H1 (cell line): ENCODE measurements around the gene KCNMB2. TPM values are rescaled to one million over a fixed set of nuclear protein-coding genes. Genes with fewer than 3 reads are reported as not detected.

Experiments used
- CTCF ChIA-PET: fragments of 300-600 bp; sonication (Branson Sonifier 250); formaldehyde crosslinking; loops from one replicate; lab custom pipeline; 2021; ENCODE audit not compliant: partially characterized antibody; lab: Charles Lee
- POLR2A ChIA-PET: fragments of 300-600 bp; sonication (Branson Sonifier 250); formaldehyde crosslinking; loops from one replicate; lab custom pipeline; 2021; ENCODE audit warnings: inconsistent platforms; ENCODE audit not compliant: partially characterized antibody; lab: Charles Lee
- DNase-seq, 2 experiments: peaks; one replicate each; pipeline versions ENCODE4 v3.0.0 to v3.0.0-alpha.2; 2010 to 2022; ENCODE audit warnings: low spot score in 2 of 2, low read depth in 1 of 2, mixed read lengths in 1 of 2
- FAIRE-seq: peaks from 2 replicates; lab custom pipeline; 2011; peaks lifted over from hg19 to GRCh38; lab: Jason Lieb, UNC
- H2AFZ ChIP-seq: 2 replicates; pipeline ENCODE4 v1.8.1; 2012; ENCODE audit warnings: low read length, inconsistent platforms
- H2AK5ac ChIP-seq: 2 replicates; pipeline ENCODE4 v1.6.1; 2013; ENCODE audit warnings: low read depth, low read length
- H2BK120ac ChIP-seq: replicated peaks from 2 replicates; pipeline ENCODE3; 2013; ENCODE audit warnings: low read depth, low read length, inconsistent platforms
- H2BK12ac ChIP-seq: 2 replicates; pipeline ENCODE4 v1.6.1; 2013; ENCODE audit warnings: low read depth, low read length
- H2BK15ac ChIP-seq: 2 replicates; pipeline ENCODE4 v1.6.1; 2013; ENCODE audit warnings: low read length
- H2BK20ac ChIP-seq: 2 replicates; pipeline ENCODE4 v1.6.1; 2013; ENCODE audit warnings: low read length
- H2BK5ac ChIP-seq: 2 replicates; pipeline ENCODE4 v1.6.1; 2013; ENCODE audit warnings: low read depth, low read length
- H3K14ac ChIP-seq: 2 replicates; pipeline ENCODE4 v1.6.1; 2013; ENCODE audit warnings: inconsistent platforms; ENCODE audit not compliant: insufficient read length
- H3K18ac ChIP-seq: 2 replicates; pipeline ENCODE4 v1.6.1; 2013; ENCODE audit warnings: low read length; ENCODE audit errors: extremely low read depth
- H3K23ac ChIP-seq: 2 replicates; pipeline ENCODE4 v1.6.1; 2013; ENCODE audit warnings: inconsistent platforms; ENCODE audit not compliant: insufficient read length
- H3K23me2 ChIP-seq: 2 replicates; pipeline ENCODE4 v1.6.1; 2013; ENCODE audit warnings: low read depth, low read length
- H3K27ac ChIP-seq: 2 replicates; pipeline ENCODE4 v1.6.1; 2011; ENCODE audit warnings: low read depth, low read length, inconsistent platforms
- H3K27me3 ChIP-seq, 4 experiments: replicated peaks in 1 of 4; 1 replicate in 1 of 4; 2 replicates in 3 of 4; pipeline versions ENCODE4 v1.6.1 to v1.8.1; 2011 to 2013; ENCODE audit warnings: low read length in 3 of 4, mild to moderate bottlenecking in 3 of 4, inconsistent platforms in 2 of 4, mixed read lengths in 2 of 4, moderate library complexity in 1 of 4; ENCODE audit not compliant: control insufficient read depth in 3 of 4, insufficient read depth in 3 of 4; ENCODE audit errors: extremely low read depth in 1 of 4
- H3K36me3 ChIP-seq, 4 experiments: 2 replicates each; pipeline versions ENCODE4 v1.6.1 to v1.8.1; 2011 to 2013; ENCODE audit warnings: mild to moderate bottlenecking in 4 of 4, low read length in 3 of 4, moderate library complexity in 2 of 4, control low read depth in 1 of 4, inconsistent platforms in 1 of 4; ENCODE audit not compliant: insufficient read depth in 4 of 4, control insufficient read depth in 2 of 4
- H3K4ac ChIP-seq: replicated peaks from 2 replicates; pipeline ENCODE3; 2013; ENCODE audit warnings: low read length, low read depth, mixed read lengths, inconsistent platforms; ENCODE audit not compliant: insufficient read length
- H3K4me1 ChIP-seq, 4 experiments: replicated peaks in 1 of 4; 1 replicate in 1 of 4; 2 replicates in 3 of 4; pipeline versions ENCODE4 v1.6.1 to v1.8.1; 2011 to 2013; ENCODE audit warnings: low read length in 3 of 4, inconsistent platforms in 2 of 4, mixed read lengths in 1 of 4; ENCODE audit not compliant: insufficient read depth in 4 of 4, control insufficient read depth in 3 of 4
- H3K4me2 ChIP-seq, 2 experiments: 2 replicates each; pipeline versions ENCODE4 v1.6.1 to v1.8.1; 2011 to 2013; ENCODE audit warnings: low read depth in 2 of 2, low read length in 2 of 2, control low read depth in 1 of 2, inconsistent platforms in 1 of 2, mild to moderate bottlenecking in 1 of 2; ENCODE audit not compliant: insufficient read depth in 1 of 2
- H3K4me3 ChIP-seq, 4 experiments: fragments of 200-600, 300-600 bp in 1 of 4; sonication (generic), shearing (Covaris generic), sonication (Bioruptor Twin) in 1 of 4; 2 replicates each; pipeline versions ENCODE4 v1.5.1 to v1.8.1; 2011 to 2016; ENCODE audit warnings: low read length in 4 of 4, low read depth in 3 of 4, control low read depth in 2 of 4, inconsistent platforms in 2 of 4, mild to moderate bottlenecking in 2 of 4, mixed read lengths in 1 of 4, moderate library complexity in 1 of 4; ENCODE audit not compliant: insufficient read depth in 2 of 4; ENCODE audit errors: extremely low read depth in 1 of 4
- H3K56ac ChIP-seq: replicated peaks from 2 replicates; pipeline ENCODE3; 2013; ENCODE audit warnings: low read depth, mild to moderate bottlenecking, mixed read lengths, low read length, inconsistent platforms; ENCODE audit not compliant: insufficient read length
- H3K79me1 ChIP-seq: 2 replicates; pipeline ENCODE4 v1.6.1; 2013; ENCODE audit warnings: low read depth, low read length, control low read depth
- H3K79me2 ChIP-seq, 2 experiments: 2 replicates each; pipeline versions ENCODE4 v1.6.1 to v1.8.1; 2012 to 2013; ENCODE audit warnings: low read length in 2 of 2, mild to moderate bottlenecking in 2 of 2, inconsistent platforms in 1 of 2; ENCODE audit not compliant: insufficient read depth in 2 of 2, control insufficient read depth in 1 of 2
- H3K9ac ChIP-seq, 4 experiments: replicated peaks in 1 of 4; 1 replicate in 1 of 4; 2 replicates in 3 of 4; pipeline versions ENCODE4 v1.6.1 to v1.8.1; 2011 to 2013; ENCODE audit warnings: low read depth in 3 of 4, low read length in 3 of 4, control low read depth in 2 of 4, mild to moderate bottlenecking in 2 of 4, moderate library complexity in 2 of 4, inconsistent platforms in 1 of 4; ENCODE audit errors: extremely low read depth in 1 of 4
- H3K9me3 ChIP-seq, 2 experiments: 2 replicates each; pipeline versions ENCODE4 v1.6.1 to v1.8.1; 2012 to 2013; ENCODE audit warnings: mild to moderate bottlenecking in 2 of 2, moderate library complexity in 2 of 2, control low read depth in 1 of 2, inconsistent platforms in 1 of 2, low read depth in 1 of 2, low read length in 1 of 2, mixed read lengths in 1 of 2; ENCODE audit not compliant: insufficient read depth in 2 of 2
- H4K20me1 ChIP-seq, 2 experiments: replicated peaks in 1 of 2; 2 replicates each; pipeline versions ENCODE3 to v1.8.1; 2011 to 2013; ENCODE audit warnings: inconsistent platforms in 2 of 2, low read length in 2 of 2, mild to moderate bottlenecking in 1 of 2; ENCODE audit not compliant: insufficient read depth in 2 of 2, control insufficient read depth in 1 of 2
- H4K5ac ChIP-seq: 2 replicates; pipeline ENCODE4 v1.6.1; 2013; ENCODE audit warnings: low read length, low read depth, mixed read lengths, inconsistent platforms; ENCODE audit not compliant: insufficient read length
- H4K8ac ChIP-seq: 2 replicates; pipeline ENCODE4 v1.8.0; 2013; ENCODE audit warnings: mild to moderate bottlenecking, moderate library complexity, low read length, inconsistent platforms; ENCODE audit not compliant: insufficient read depth; ENCODE audit errors: extremely low read depth
- H4K91ac ChIP-seq: replicated peaks from 2 replicates; pipeline ENCODE3; 2013; ENCODE audit warnings: low read length, mixed read lengths, inconsistent platforms; ENCODE audit not compliant: insufficient read length
- BCL11A ChIP-seq, 2 experiments: IDR thresholded peaks; one replicate each; pipeline ENCODE4 v1.6.1; 2011; ENCODE audit warnings: low read depth in 2 of 2, low read length in 2 of 2, mild to moderate bottlenecking in 2 of 2
- CHD2 ChIP-seq: IDR thresholded peaks from 2 replicates; pipeline ENCODE4 v1.6.1; 2012; ENCODE audit warnings: low read length, improper control_type of control experiment
- EP300 ChIP-seq, 2 experiments: IDR thresholded peaks; 1 replicate in 1 of 2; 2 replicates in 1 of 2; pipeline ENCODE4 v1.6.1; 2011 to 2012; ENCODE audit warnings: low read depth in 2 of 2, low read length in 2 of 2, mild to moderate bottlenecking in 2 of 2, borderline replicate concordance in 1 of 2, inconsistent platforms in 1 of 2, moderate library complexity in 1 of 2
- GABPA ChIP-seq: IDR thresholded peaks from 2 replicates; pipeline ENCODE4 v1.6.1; 2011; ENCODE audit warnings: mild to moderate bottlenecking, low read length, moderate library complexity, borderline replicate concordance; ENCODE audit not compliant: insufficient read depth
- HDAC2 ChIP-seq, 2 experiments: fragments of 300-600 bp in 1 of 2; sonication (generic) in 1 of 2; IDR thresholded peaks; 2 replicates each; pipeline ENCODE4 v1.6.1; 2011 to 2012; ENCODE audit warnings: low read depth in 2 of 2, low read length in 2 of 2, mild to moderate bottlenecking in 2 of 2, moderate library complexity in 2 of 2, borderline replicate concordance in 1 of 2, inconsistent platforms in 1 of 2
- POU5F1 ChIP-seq: IDR thresholded peaks from 2 replicates; pipeline ENCODE4 v1.6.1; 2011; ENCODE audit warnings: low read depth, mild to moderate bottlenecking, low read length, moderate library complexity
- SIX5 ChIP-seq: IDR thresholded peaks from 2 replicates; pipeline ENCODE4 v1.6.1; 2011; ENCODE audit warnings: mild to moderate bottlenecking, low read depth, low read length
- SRF ChIP-seq: IDR thresholded peaks from 2 replicates; pipeline ENCODE4 v1.6.1; 2011; ENCODE audit warnings: mild to moderate bottlenecking, low read depth, low read length, moderate library complexity
- SUZ12 ChIP-seq: fragments of 200-600 bp; sonication (generic); IDR thresholded peaks from 2 replicates; pipeline ENCODE4 v1.6.1; 2012; ENCODE audit warnings: mild to moderate bottlenecking, inconsistent platforms, low read length, moderate library complexity, mixed read lengths
- WGBS, 2 experiments: shearing (Covaris generic) in 1 of 2; methylation state at CpG; one replicate each; pipeline versions ENCODE4 v1.1.6 to v1.1.7; 2013 to 2015; ENCODE audit warnings: low lambda C conversion rate in 2 of 2, mixed read lengths in 2 of 2, inconsistent platforms in 1 of 2, low coverage in 1 of 2, missing lambda C conversion rate in 1 of 2; ENCODE audit not compliant: insufficient replicate concordance in 2 of 2, insufficient coverage in 1 of 2, insufficient read length in 1 of 2; ENCODE audit errors: extremely low coverage in 1 of 2, missing lambda C conversion rate in 1 of 2; 5-methylcytosine and 5-hydroxymethylcytosine counted together
- polyA plus RNA-seq, 7 experiments: library from polyadenylated mRNA; depleted of rRNA in 3 of 7; stranded (reverse) in 5 of 7; unstranded in 2 of 7; fragments of >200 nt in 5 of 7; fragments of 200-250 nt in 2 of 7; gene quantifications; 1 replicate in 5 of 7; 2 replicates in 1 of 7; 4 replicates in 1 of 7; pipeline versions ENCODE4 v1.2.1 to v1.2.3, GENCODE V29; 2011 to 2013; ENCODE audit warnings: missing spikeins in 2 of 7, mixed read lengths in 2 of 7
- total RNA-seq: library from RNA; stranded (reverse); fragmentation: NEBNext Ultra II Directional; extraction: Animal tissue kit (Norgen Biotek cat#: 25700); gene quantifications from 2 replicates; pipeline ENCODE4 v1.2.1, GENCODE V29; 2021
- TF ChIP-seq, protein P1 (sequence below): IDR thresholded peaks from 2 replicates; pipeline ENCODE4 v1.6.1; 2012; ENCODE audit warnings: low read length, inconsistent platforms

Gene KCNMB2
- total and polyA plus RNA-seq, 2 of the 8 experiments (the other 6 are each of a cell fraction or from before 2014, with no cell fraction given) = not detected

DNA sequence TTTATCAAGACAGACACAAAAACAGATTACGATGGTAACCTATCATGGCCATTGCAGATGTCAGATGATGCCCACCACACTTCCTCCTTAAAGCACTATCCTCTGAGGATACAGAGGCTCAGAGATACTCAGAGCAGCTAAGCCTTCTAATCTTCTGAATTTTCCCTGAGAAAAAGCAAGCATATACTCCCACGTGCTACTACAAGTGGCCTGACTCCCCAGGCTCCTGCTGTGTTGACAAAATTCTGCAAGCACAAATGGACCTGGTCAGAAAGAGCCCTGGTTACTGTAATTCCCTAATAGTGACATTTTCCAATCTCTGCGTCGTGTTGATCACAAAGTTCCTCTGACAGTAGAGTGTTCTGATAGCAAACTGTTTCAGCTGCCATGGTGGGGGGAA is 207.1 kb downstream of the KCNMB2 start:
- Histone ChIP-seq H4K5ac (no peak overlapping the region), H3K79me1 (no peaks in the 10 kb centered on the region), H3K14ac (peak overlapping the region; percentile 87), H3K4ac (no peak overlapping the region), H4K20me1 (no peaks in the 10 kb centered on the region), H3K56ac (no peak overlapping the region), H3K23ac (no peak overlapping the region), H3K27me3 (no peaks in the 10 kb centered on the region), H3K79me2 (no peaks in the 10 kb centered on the region), H3K36me3 (no peaks in the 10 kb centered on the region), H3K27ac (no peak overlapping the region), H2BK12ac (no peak overlapping the region), H3K4me2 (no peak overlapping the region), H4K8ac (no peak overlapping the region), H2BK5ac (no peak overlapping the region), H4K91ac (no peak overlapping the region), H2BK15ac (no peak overlapping the region), H3K9ac (no peak overlapping the region), H2BK120ac (no peak overlapping the region), H3K4me3 (no peak overlapping the region), H3K4me1 (no peaks in the 10 kb centered on the region), H3K9me3 (no peaks in the 10 kb centered on the region), H3K23me2 (no peaks in the 10 kb centered on the region), H2AFZ (no peak overlapping the region), H2AK5ac (no peak overlapping the region), H3K18ac (no peak overlapping the region), H2BK20ac (no peak overlapping the region)
- POLR2A ChIA-PET = no interaction called here
- DNase-seq (no peak), FAIRE-seq (no peak)
- CTCF ChIA-PET = interaction anchor here (1.1 kb wide), 1 partner anchor 578 kb away, joined by 3 read pairs; no protein-coding TSS in a partner anchor
- 89% methylated on average over 4 of the region's 4 CpGs; no CpG with 5 or more reads in 1 of the 2 experiments for WGBS, 2 experiments
- TF ChIP-seq, protein P1, sequence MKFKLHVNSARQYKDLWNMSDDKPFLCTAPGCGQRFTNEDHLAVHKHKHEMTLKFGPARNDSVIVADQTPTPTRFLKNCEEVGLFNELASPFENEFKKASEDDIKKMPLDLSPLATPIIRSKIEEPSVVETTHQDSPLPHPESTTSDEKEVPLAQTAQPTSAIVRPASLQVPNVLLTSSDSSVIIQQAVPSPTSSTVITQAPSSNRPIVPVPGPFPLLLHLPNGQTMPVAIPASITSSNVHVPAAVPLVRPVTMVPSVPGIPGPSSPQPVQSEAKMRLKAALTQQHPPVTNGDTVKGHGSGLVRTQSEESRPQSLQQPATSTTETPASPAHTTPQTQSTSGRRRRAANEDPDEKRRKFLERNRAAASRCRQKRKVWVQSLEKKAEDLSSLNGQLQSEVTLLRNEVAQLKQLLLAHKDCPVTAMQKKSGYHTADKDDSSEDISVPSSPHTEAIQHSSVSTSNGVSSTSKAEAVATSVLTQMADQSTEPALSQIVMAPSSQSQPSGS = no peak
- TF ChIP-seq POU5F1 (no peak), CHD2 (no peak), BCL11A (IDR thresholded peaks at IDR 0.05; ENCODE audit: low read depth in 2 of 2, low read length in 2 of 2) (no peak), SRF (no peak), SUZ12 (no peak), SIX5 (no peak), EP300 (IDR thresholded peaks at IDR 0.05; ENCODE audit: borderline replicate concordance in 1 of 2, low read depth in 2 of 2, low read length in 2 of 2) (no peak), HDAC2 (IDR thresholded peaks at IDR 0.05; ENCODE audit: borderline replicate concordance in 1 of 2, low read depth in 2 of 2, low read length in 2 of 2) (no peak), GABPA (no peak)
